WTC11 (cell line): ENCODE results near the gene IRF1.

Source experiments
- FOXP1 ChIP-seq: sonication (generic); formaldehyde crosslinking; IDR thresholded peaks from 2 replicates; pipeline ENCODE4 v1.8.0; 2022; ENCODE audit warnings: missing genetic modification reagents, mild to moderate bottlenecking, moderate library complexity, borderline replicate concordance
- ZNF281 ChIP-seq: sonication (generic); formaldehyde crosslinking; IDR thresholded peaks from 2 replicates; pipeline ENCODE4 v1.8.0; 2023; ENCODE audit warnings: mild to moderate bottlenecking, missing genetic modification reagents
- TF ChIP-seq, protein P1 (sequence below): fragments of 200-600 bp; IDR thresholded peaks from 2 replicates; pipeline ENCODE4 v1.8.0; 2022; ENCODE audit warnings: antibody characterized with exemption

DNA sequence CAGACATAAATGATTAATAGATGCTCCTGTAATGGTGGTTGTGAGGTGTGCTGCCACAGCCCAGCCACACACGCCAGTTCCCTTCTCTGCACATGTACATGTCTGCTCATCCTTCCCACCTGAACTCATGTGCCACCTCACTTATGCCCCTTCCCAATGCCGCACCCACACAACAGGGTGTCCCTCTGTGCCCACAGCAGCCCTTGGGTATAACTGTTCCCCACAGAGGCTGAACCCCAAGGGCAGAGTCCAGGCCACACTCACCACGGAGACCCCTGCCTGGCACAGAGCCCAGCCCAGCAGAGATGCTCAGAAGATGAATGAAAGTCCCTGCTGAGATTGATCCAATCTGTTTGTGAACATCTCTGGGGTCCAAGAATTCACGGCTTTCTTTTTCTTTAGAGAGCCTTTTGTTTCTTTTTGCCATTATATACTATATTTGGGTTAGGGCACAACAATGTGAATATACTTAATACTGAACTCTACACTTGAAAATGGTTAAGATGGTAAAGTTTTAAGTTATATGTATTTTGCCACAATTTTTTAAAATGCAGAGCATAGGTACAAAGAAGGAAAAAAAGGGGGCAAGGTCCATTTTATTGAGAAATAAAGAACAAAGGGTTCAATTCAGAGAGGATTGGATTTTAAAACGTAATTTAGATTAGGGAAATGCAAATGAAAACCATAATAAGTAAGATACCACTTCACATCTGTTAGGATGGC, 29.6 kb downstream of the IRF1 start:
- TF ChIP-seq FOXP1 (CRISPR knock-in tag) (no peak), ZNF281 (CRISPR knock-in tag) (no peak)
- TF ChIP-seq, protein P1, sequence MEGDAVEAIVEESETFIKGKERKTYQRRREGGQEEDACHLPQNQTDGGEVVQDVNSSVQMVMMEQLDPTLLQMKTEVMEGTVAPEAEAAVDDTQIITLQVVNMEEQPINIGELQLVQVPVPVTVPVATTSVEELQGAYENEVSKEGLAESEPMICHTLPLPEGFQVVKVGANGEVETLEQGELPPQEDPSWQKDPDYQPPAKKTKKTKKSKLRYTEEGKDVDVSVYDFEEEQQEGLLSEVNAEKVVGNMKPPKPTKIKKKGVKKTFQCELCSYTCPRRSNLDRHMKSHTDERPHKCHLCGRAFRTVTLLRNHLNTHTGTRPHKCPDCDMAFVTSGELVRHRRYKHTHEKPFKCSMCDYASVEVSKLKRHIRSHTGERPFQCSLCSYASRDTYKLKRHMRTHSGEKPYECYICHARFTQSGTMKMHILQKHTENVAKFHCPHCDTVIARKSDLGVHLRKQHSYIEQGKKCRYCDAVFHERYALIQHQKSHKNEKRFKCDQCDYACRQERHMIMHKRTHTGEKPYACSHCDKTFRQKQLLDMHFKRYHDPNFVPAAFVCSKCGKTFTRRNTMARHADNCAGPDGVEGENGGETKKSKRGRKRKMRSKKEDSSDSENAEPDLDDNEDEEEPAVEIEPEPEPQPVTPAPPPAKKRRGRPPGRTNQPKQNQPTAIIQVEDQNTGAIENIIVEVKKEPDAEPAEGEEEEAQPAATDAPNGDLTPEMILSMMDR: no peak
